Activated CD4-positive, alpha-beta T cell treated with anti-CD3 and anti-CD28 coated beads, Interleukin-2, amount 50 U/mL, for 24 hours (primary cell): ENCODE results near the gene ARFGEF2.
"Not testable (repeated sequence)": the region's sequence is repeated elsewhere in the genome, so short reads cannot be mapped to it uniquely, and the experiment has no call there.

Source experiments
- DNase-seq, 2 donors: peaks; one replicate each; pipeline ENCODE4 v3.0.0-alpha.2; 2020; ENCODE audit warnings: low read depth in 1 of 2, low spot score in 1 of 2

Gene ARFGEF2

GRCh38 chr20:49054056-49054643 is 132.6 kb downstream of the ARFGEF2 start:
- DNase-seq: no peak

GRCh38 chr20:49063279-49063678 is 141.8 kb downstream of the ARFGEF2 start:
- DNase-seq: no peak

- DNase-seq: no peak
These were observed 153.0 kb downstream of the ARFGEF2 start for GRCh38 chr20:49074521-49074920.

- DNase-seq: no peak
These were observed 156.8 kb downstream of the ARFGEF2 start for GRCh38 chr20:49078310-49078709.

GRCh38 chr20:49082295-49082694 is 160.8 kb downstream of the ARFGEF2 start:
- not testable (repeated sequence) for DNase-seq
